GM12892 (cell line): ENCODE measurements around the gene KLK1.

ENCODE experiments used
- POLR2AphosphoS5 ChIP-seq: IDR thresholded peaks from 2 replicates; pipeline ENCODE4 v1.6.1; 2011; ENCODE audit warnings: low read depth, low read length, control low read depth
- TAF1 ChIP-seq: IDR thresholded peaks from 2 replicates; pipeline ENCODE4 v1.6.1; 2011; ENCODE audit warnings: low read depth, mild to moderate bottlenecking, control low read depth, low read length, borderline replicate concordance

GRCh38 chr19:50861010-50861409 lies 37.4 kb upstream of the KLK1 start:
- TF ChIP-seq TAF1 (no peak), POLR2AphosphoS5 (no peak)
